C4-2B (cell line): ENCODE results near the gene NDUFB4.

Source experiments
- H3K27ac ChIP-seq: fragments of 450-650 bp; 2 replicates; pipeline ENCODE4 v1.5.1; 2017
- ZFX ChIP-seq: fragments of 450-650 bp; IDR thresholded peaks from 2 replicates; pipeline ENCODE4 v1.6.1; 2017
- TF ChIP-seq, protein P1 (sequence below): fragments of 450-650 bp; conservative IDR thresholded peaks from 2 replicates; pipeline ENCODE4 v1.5.1; 2017; ENCODE audit warnings: mild to moderate bottlenecking

NDUFB4 gene

GRCh38 chr3:120596116-120596852 is at the start of gene NDUFB4:
Gene NDUFB4 (plus strand): TSS chr3:120596336. CDS start chr3:120596360, 24 bp downstream.
- H3K27ac ChIP-seq: peak within 1 kb of the TSS; percentile 98
- peak; percentile 96 for TF ChIP-seq ZFX
- TF ChIP-seq, protein P1, sequence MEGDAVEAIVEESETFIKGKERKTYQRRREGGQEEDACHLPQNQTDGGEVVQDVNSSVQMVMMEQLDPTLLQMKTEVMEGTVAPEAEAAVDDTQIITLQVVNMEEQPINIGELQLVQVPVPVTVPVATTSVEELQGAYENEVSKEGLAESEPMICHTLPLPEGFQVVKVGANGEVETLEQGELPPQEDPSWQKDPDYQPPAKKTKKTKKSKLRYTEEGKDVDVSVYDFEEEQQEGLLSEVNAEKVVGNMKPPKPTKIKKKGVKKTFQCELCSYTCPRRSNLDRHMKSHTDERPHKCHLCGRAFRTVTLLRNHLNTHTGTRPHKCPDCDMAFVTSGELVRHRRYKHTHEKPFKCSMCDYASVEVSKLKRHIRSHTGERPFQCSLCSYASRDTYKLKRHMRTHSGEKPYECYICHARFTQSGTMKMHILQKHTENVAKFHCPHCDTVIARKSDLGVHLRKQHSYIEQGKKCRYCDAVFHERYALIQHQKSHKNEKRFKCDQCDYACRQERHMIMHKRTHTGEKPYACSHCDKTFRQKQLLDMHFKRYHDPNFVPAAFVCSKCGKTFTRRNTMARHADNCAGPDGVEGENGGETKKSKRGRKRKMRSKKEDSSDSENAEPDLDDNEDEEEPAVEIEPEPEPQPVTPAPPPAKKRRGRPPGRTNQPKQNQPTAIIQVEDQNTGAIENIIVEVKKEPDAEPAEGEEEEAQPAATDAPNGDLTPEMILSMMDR: no peak

DNA sequence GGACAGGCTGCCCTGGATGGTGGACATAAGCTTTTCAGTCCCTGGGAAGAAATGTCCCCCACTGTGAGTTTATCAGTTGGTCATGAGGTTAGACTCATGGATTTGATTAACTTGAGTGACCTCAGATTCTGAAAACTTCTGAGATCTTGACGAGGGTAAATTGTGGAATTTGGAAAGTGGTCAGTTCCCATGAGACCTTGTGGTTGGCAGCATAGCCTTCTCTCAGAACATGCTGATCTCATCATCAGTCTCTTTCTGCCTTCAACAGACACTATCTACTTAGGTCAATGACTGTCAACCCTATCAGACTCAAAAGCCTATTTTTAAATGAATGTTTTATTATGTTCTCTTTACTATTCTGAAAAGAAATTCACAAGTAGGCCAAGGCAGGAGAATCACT is 45.6 kb upstream of the NDUFB4 start:
- TF ChIP-seq, protein P1: no peak
- TF ChIP-seq ZFX: no peak
- peak overlapping the region; percentile 29; the same call in 1 of the 2 replicates for H3K27ac ChIP-seq

GRCh38 chr3:120552184-120553172 is 43.7 kb upstream of the NDUFB4 start:
- peak overlapping the region; percentile 29 for H3K27ac ChIP-seq
- TF ChIP-seq, protein P1: no peak
- no peak for TF ChIP-seq ZFX

DNA sequence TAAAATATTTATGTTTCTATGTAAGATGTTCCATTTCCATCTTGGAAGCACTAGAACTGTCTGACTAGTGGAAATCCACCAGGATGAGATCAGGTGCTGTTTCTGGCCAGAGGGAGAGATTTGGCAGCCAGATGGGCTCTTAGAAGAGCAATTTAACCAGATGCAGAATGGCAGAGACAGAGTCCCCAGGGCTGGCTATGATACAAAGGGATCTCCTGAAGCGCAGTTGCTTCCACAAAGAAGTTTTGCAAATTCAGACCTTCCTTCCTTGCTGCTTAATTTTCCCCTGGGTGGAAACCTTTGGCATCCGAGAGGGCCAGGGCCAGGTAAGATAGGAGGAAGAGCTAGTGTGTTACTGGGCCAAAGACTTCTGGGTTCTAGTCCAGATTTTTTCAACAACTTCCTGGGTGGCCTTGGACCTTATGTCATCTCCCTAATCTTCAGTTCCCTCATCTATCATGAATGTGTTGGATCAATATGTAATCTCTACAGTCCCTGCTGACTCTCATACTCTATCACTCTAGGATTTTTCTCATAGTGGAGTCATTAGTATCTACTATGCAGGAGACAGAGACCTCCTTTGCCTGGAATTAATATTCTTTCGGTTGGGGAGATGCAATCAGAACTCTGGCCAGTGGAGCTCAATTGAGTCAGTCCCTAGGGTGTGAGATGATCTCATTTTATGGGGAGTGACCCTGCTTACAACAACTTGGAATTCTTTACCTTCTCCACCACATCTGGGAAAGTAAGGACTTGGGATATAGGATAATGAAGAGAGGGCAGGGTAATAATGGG is 41.1 kb upstream of the NDUFB4 start:
- TF ChIP-seq ZFX: no peak
- TF ChIP-seq, protein P1: no peak
- H3K27ac ChIP-seq: peak overlapping the region; percentile 89

GRCh38 chr3:120555657-120556509 is 40.3 kb upstream of the NDUFB4 start:
- 0 out of 2 replicates have a peak, but pooled peaks have one; percentile 30 for TF ChIP-seq ZFX
- TF ChIP-seq, protein P1: peak; percentile 1; the same call in 1 of the 2 replicates
- H3K27ac ChIP-seq: peak overlapping the region; percentile 89

- TF ChIP-seq ZFX: no peak
- TF ChIP-seq, protein P1: no peak
These were observed 39.0 kb upstream of the NDUFB4 start for GRCh38 chr3:120557115-120557514.

More at GRCh38 chr3:120557115-120557514, 39.0 kb upstream of the NDUFB4 start:
- peak overlapping the region; percentile 89; the same call in 1 of the 2 replicates for H3K27ac ChIP-seq
